HG03342 (cell line): ENCODE data around the gene HGF.
"Not testable (repeated sequence)": the region's sequence is repeated elsewhere in the genome, so short reads cannot be mapped to it uniquely, and the experiment has no call there.

ENCODE experiments used
- ATAC-seq: cut with Tn5 transposase; IDR thresholded peaks from one replicate; pipeline ENCODE4 v1.9.1; 2021; ENCODE audit warnings: mild to moderate bottlenecking, moderate library complexity; ENCODE audit not compliant: unreplicated experiment

HGF gene

GRCh38 chr7:81725003-81725811 lies 44.6 kb downstream of the HGF start:
- no peak for ATAC-seq

- ATAC-seq = not testable (repeated sequence)
Observed at GRCh38 chr7:81722250-81722649, 47.6 kb downstream of the HGF start.

- ATAC-seq = no peak
Observed at GRCh38 chr7:81721437-81721836, 48.4 kb downstream of the HGF start.

- ATAC-seq = no peak
Observed at GRCh38 chr7:81719865-81720264, 50.0 kb downstream of the HGF start.

GRCh38 chr7:81715984-81716588 lies 53.8 kb downstream of the HGF start:
- no peak for ATAC-seq

GRCh38 chr7:81714306-81714705 lies 55.5 kb downstream of the HGF start:
- no peak for ATAC-seq

- ATAC-seq = no peak
Observed at GRCh38 chr7:81710751-81711150, 59.1 kb downstream of the HGF start.

- no peak for ATAC-seq
Observed at GRCh38 chr7:81709836-81710235, 60.0 kb downstream of the HGF start.

GRCh38 chr7:81707966-81708365 lies 61.9 kb downstream of the HGF start:
- no peak for ATAC-seq

GRCh38 chr7:81707196-81707595 lies 62.7 kb downstream of the HGF start:
- ATAC-seq = no peak

GRCh38 chr7:81705206-81705605 lies 64.6 kb downstream of the HGF start:
- no peak for ATAC-seq

- no peak for ATAC-seq
Observed at GRCh38 chr7:81704595-81704994, 65.3 kb downstream of the HGF start.

GRCh38 chr7:81698965-81699364 lies 70.9 kb downstream of the HGF start:
- ATAC-seq = no peak

GRCh38 chr7:81694711-81695110 lies 75.1 kb downstream of the HGF start:
- no peak for ATAC-seq

GRCh38 chr7:81693894-81694293 lies 76.0 kb downstream of the HGF start:
- ATAC-seq = no peak

GRCh38 chr7:81693080-81693479 lies 76.8 kb downstream of the HGF start:
- no peak for ATAC-seq

GRCh38 chr7:81692146-81692905 lies 77.5 kb downstream of the HGF start:
- no peak for ATAC-seq

- no peak for ATAC-seq
Observed at GRCh38 chr7:81691199-81691821, 78.5 kb downstream of the HGF start.

- no peak for ATAC-seq
Observed at GRCh38 chr7:81690688-81691087, 79.2 kb downstream of the HGF start.

- ATAC-seq = no peak
Observed at GRCh38 chr7:81690251-81690650, 79.6 kb downstream of the HGF start.

- no peak for ATAC-seq
Observed at GRCh38 chr7:81688622-81689411, 81.0 kb downstream of the HGF start.
